DOHH2 (cell line): ENCODE measurements around the gene PMM2.

Experiments
- H3F3A ChIP-seq: fragments of 200-600 bp; sonication (generic), shearing (Covaris generic); 2 replicates; pipeline ENCODE4 v1.6.0; 2016; ENCODE audit warnings: antibody characterized with exemption, mild to moderate bottlenecking; ENCODE audit not compliant: control insufficient read depth, insufficient read depth
- H3K27ac ChIP-seq: fragments of 200-600 bp; sonication (generic); 2 replicates; pipeline ENCODE4 v1.5.1; 2014; ENCODE audit warnings: low read depth, mild to moderate bottlenecking, low read length, moderate library complexity
- H3K27me3 ChIP-seq: fragments of 200-600 bp; sonication (generic); 2 replicates; pipeline ENCODE4 v1.6.1; 2014; ENCODE audit warnings: mild to moderate bottlenecking, low read length, mixed read lengths; ENCODE audit not compliant: control insufficient read depth
- H3K36me3 ChIP-seq: fragments of 200-600 bp; sonication (generic); 2 replicates; pipeline ENCODE4 v1.6.1; 2014; ENCODE audit warnings: mild to moderate bottlenecking, low read length, moderate library complexity, mixed read lengths; ENCODE audit not compliant: control insufficient read depth
- H3K4me1 ChIP-seq: fragments of 200-600 bp; sonication (generic); 2 replicates; pipeline ENCODE4 v1.6.1; 2014; ENCODE audit warnings: mild to moderate bottlenecking, low read length, mixed read lengths; ENCODE audit not compliant: control insufficient read depth
- H3K4me2 ChIP-seq: fragments of 200-600 bp; sonication (generic); 2 replicates; pipeline ENCODE4 v1.6.0; 2014; ENCODE audit warnings: mild to moderate bottlenecking, low read length, moderate library complexity
- H3K4me3 ChIP-seq: fragments of 200-600 bp; sonication (generic); 2 replicates; pipeline ENCODE4 v1.5.1; 2014; ENCODE audit warnings: mild to moderate bottlenecking, low read length, mixed read lengths
- H3K79me2 ChIP-seq: fragments of 200-600 bp; sonication (generic); 2 replicates; pipeline ENCODE4 v1.6.1; 2014; ENCODE audit warnings: mild to moderate bottlenecking, low read length, mixed read lengths; ENCODE audit not compliant: control insufficient read depth
- H3K9me2 ChIP-seq: fragments of 200-600 bp; sonication (generic); replicated peaks from 2 replicates; pipeline ENCODE4 v1.6.1; 2014; ENCODE audit warnings: mild to moderate bottlenecking, low read length, mixed read lengths; ENCODE audit not compliant: control insufficient read depth
- H3K9me3 ChIP-seq: fragments of 200-600 bp; sonication (generic); 2 replicates; pipeline ENCODE4 v1.6.1; 2014; ENCODE audit warnings: antibody characterized with exemption, low read length, mixed read lengths; ENCODE audit not compliant: control insufficient read depth, insufficient read depth
- H4K20me1 ChIP-seq: fragments of 200-600 bp; sonication (generic); 2 replicates; pipeline ENCODE4 v1.6.0; 2014; ENCODE audit warnings: low read depth, mild to moderate bottlenecking, antibody characterized with exemption, low read length, moderate library complexity; ENCODE audit not compliant: control insufficient read depth, insufficient read depth
- EZH2phosphoT487 ChIP-seq: fragments of 200-600 bp; sonication (generic); IDR thresholded peaks from 2 replicates; pipeline ENCODE4 v1.6.1; 2017; ENCODE audit warnings: borderline replicate concordance, mild to moderate bottlenecking, antibody characterized with exemption, low read length, moderate library complexity, mixed read lengths
- TF ChIP-seq, protein P1 (sequence below): fragments of 200-600 bp; sonication (generic); IDR thresholded peaks from one replicate; pipeline ENCODE4 v1.5.1; 2014; ENCODE audit warnings: antibody characterized with exemption, mild to moderate bottlenecking, low read depth, low read length; ENCODE audit not compliant: poor library complexity, severe bottlenecking

Gene PMM2

DNA sequence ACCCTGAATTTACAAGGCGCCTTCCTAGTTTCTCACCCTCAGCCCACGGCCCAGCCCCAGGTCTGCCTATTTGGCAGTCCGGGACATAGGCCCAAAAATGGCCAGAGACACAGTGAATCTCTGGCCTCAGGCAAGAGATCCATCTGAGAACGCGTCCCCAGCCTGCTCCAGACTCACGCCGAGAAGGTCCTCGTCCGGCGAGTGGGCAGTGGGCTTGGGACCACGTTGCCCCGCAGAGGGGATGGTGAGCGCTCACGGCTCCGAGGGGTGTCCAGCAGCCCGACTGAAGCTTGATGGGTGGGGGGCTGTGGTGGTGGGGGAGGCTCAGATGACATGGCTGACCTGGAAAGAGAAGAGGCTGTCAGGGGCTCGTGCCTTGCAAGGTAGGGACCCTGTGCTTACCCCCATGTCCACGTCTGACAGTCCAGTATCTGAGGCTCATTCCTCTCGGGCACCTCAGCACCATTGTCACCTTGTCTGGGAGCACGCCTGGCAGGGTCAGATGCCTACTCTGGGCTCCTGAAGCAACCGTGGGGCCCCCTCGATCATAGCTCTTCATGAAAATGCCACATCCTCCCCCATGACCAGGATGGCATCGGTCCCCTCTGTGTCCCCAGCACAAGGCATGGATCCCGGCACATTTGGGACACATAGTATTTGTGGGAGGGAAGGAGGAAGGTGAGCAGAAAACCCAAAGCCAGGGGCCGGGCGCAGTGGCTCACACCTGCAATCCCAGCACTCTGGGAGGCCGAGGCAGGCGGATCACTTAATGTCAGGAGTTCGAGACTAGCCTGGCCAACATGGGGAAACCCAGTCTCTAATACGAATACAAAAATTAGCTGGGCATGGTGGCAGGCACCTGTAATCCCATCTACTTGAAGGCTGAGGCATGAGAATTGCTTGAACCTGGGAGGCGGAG is 61.6 kb downstream of the PMM2 start:
- Histone ChIP-seq H3K27ac (no peak overlapping the region), H3K9me2 (no peaks in the 10 kb centered on the region), H3K27me3 (no peaks in the 10 kb centered on the region), H4K20me1 (peaks cover 10% of the 10 kb centered on the region; the same call in 1 of the 2 replicates), H3K4me1 (peaks cover 33% of the 10 kb centered on the region), H3K4me3 (no peak overlapping the region), H3K79me2 (peaks cover 64% of the 10 kb centered on the region), H3K4me2 (no peak overlapping the region), H3K9me3 (no peaks in the 10 kb centered on the region), H3F3A (no peaks in the 10 kb centered on the region), H3K36me3 (peaks cover 68% of the 10 kb centered on the region)
- TF ChIP-seq EZH2phosphoT487: no peak

DNA sequence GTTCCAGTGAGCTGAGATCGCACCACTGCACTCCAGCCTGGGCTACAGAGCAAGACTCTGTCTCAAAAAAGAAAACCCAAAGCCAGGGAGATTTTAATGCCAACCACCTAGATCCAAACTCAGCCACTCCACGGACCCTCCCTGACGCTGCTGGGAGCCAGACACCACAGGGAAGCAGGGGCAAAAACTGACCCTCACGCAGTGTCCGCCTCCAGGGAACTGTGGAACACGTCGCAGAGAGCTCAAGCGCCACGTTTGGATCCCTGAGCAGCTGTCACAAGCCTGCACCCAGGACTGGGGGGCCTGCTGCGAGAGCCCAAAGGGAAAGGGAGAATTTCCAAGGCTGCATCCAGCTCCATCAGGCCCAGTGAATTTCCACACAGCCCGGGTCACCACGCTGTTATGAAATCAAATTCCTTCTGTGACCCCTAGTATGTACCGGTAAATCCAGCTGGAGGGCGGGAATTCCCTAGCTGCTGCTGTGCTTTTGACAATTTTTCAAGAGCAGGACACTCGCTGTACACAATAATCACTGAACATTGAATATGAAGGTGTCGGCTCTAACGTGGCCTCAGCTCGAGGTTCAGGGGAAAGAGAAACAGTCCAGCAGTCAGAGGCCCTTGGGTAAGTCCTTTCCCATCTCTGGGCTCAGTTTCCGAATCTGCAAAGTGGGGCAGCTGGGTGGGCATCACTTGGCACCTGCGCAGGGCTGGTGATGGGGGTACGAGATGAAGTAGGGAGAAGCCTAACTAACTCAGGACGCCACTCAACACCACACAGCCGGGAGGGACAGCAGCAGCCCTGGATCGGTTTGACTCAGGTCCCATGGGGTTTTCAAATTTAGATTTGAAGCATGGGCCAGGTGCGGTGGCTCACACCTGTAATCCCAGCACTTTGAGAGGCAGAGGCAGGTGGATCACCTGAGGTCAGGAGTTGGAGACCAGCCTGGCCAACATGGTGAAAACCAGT is 62.6 kb downstream of the PMM2 start:
- H3K4me3 ChIP-seq: no peak overlapping the region
- no peaks in the 10 kb centered on the region for H3K9me3 ChIP-seq
- 0 out of 2 replicates have a peak overlapping the region, but pooled peaks have one; percentile 14 for H3K4me2 ChIP-seq
- H3K79me2 ChIP-seq: peaks cover 74% of the 10 kb centered on the region
- H3K27me3 ChIP-seq: no peaks in the 10 kb centered on the region
- no peak overlapping the region for H3K27ac ChIP-seq
- TF ChIP-seq EZH2phosphoT487: no peak
- TF ChIP-seq, protein P1, sequence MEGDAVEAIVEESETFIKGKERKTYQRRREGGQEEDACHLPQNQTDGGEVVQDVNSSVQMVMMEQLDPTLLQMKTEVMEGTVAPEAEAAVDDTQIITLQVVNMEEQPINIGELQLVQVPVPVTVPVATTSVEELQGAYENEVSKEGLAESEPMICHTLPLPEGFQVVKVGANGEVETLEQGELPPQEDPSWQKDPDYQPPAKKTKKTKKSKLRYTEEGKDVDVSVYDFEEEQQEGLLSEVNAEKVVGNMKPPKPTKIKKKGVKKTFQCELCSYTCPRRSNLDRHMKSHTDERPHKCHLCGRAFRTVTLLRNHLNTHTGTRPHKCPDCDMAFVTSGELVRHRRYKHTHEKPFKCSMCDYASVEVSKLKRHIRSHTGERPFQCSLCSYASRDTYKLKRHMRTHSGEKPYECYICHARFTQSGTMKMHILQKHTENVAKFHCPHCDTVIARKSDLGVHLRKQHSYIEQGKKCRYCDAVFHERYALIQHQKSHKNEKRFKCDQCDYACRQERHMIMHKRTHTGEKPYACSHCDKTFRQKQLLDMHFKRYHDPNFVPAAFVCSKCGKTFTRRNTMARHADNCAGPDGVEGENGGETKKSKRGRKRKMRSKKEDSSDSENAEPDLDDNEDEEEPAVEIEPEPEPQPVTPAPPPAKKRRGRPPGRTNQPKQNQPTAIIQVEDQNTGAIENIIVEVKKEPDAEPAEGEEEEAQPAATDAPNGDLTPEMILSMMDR: no peak
- H3K9me2 ChIP-seq: no peaks in the 10 kb centered on the region
- H3K36me3 ChIP-seq: peaks cover 68% of the 10 kb centered on the region
- H3K4me1 ChIP-seq: peaks cover 42% of the 10 kb centered on the region
- H4K20me1 ChIP-seq: peaks cover 17% of the 10 kb centered on the region; the same call in 1 of the 2 replicates
- H3F3A ChIP-seq: no peaks in the 10 kb centered on the region

DNA sequence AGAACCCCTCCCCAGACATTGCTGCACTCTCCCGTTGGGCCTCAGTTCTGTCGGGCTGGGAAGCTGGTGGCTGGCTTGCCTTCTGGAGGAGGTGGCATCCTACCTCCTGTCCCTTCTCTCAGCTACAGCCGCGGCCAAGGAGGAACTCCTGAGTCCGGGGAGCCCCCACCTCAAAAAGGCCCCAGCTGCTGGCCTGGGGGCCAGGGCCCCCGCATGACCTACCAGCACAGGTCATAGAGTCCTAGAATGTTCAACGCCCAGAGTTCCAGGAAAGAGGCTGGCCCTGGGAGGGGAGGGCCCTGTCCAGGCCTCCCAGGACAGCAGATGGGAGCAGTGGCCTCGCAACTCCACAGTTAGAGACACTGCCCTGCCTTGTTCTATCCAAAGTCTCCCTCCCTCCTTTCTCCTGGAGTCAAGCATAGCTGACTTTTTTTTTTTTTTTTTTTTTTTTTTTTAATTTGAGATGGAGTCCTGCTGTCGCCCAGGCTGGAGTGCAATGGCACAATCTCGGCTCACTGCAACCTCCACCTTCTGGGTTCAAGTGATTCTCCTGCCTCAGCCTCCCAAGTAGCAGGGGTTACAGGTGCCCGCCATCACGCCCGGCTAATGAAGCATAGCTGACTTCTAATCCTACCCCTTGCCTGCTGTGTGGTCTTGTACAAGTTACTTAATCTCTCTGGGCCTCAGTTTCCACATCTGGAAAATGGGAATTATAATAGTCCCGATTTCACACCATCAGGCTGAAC is 64.1 kb downstream of the PMM2 start:
- Histone ChIP-seq H3K4me1 (peaks cover 58% of the 10 kb centered on the region), H3K4me2 (no peak overlapping the region), H4K20me1 (peaks cover 21% of the 10 kb centered on the region; the same call in 1 of the 2 replicates)

More for the DNA sequence above, 64.1 kb downstream of the PMM2 start:
- no peak overlapping the region for H3K4me3 ChIP-seq
- TF ChIP-seq, protein P1: no peak
- TF ChIP-seq EZH2phosphoT487: no peak
- no peak overlapping the region for H3K27ac ChIP-seq
- no peaks in the 10 kb centered on the region for H3F3A ChIP-seq
- peaks cover 56% of the 10 kb centered on the region for H3K36me3 ChIP-seq
- H3K79me2 ChIP-seq: peaks cover 89% of the 10 kb centered on the region
- H3K9me2 ChIP-seq: no peaks in the 10 kb centered on the region
- H3K9me3 ChIP-seq: no peaks in the 10 kb centered on the region
- H3K27me3 ChIP-seq: no peaks in the 10 kb centered on the region
